ENCODE measurements around the gene CDK13.
"Not testable (repeated sequence)": the region's sequence is repeated elsewhere in the genome, so short reads cannot be mapped to it uniquely, and the experiment has no call there.

CDK13 gene

DNA sequence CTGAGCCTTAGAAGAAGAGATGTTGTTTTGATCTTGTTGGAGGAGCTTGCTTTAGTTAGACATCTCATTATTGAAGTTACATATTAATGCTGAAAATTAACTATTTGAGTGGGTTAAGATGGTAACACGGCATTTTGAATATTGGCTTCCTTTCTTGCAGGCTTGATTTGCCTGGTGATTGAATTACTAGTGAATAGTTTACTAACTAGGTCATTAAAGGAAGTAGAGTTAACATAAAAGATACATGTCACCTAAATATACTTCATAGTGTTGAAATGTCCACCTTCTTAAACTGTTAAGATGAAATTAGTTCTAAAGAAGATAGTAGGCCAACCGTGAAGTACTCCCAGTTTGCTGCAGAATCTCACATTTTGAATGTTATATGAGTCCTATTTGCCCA lies 165.9 kb downstream of the CDK13 start:
- DNase-seq: no peak
- Mint-ChIP-seq H3K27me3 (ENCODE audit: low read depth, poor library complexity) (no peaks in the 10 kb centered on the region), H3K4me3 (no peak overlapping the region), H3K9me3 (peaks cover 6% of the 10 kb centered on the region), H3K4me1 (peaks cover 6% of the 10 kb centered on the region), H3K27ac (no peak overlapping the region), H3K36me3 (ENCODE audit: low read depth) (peaks cover 55% of the 10 kb centered on the region)
- TF ChIP-seq, protein P1, sequence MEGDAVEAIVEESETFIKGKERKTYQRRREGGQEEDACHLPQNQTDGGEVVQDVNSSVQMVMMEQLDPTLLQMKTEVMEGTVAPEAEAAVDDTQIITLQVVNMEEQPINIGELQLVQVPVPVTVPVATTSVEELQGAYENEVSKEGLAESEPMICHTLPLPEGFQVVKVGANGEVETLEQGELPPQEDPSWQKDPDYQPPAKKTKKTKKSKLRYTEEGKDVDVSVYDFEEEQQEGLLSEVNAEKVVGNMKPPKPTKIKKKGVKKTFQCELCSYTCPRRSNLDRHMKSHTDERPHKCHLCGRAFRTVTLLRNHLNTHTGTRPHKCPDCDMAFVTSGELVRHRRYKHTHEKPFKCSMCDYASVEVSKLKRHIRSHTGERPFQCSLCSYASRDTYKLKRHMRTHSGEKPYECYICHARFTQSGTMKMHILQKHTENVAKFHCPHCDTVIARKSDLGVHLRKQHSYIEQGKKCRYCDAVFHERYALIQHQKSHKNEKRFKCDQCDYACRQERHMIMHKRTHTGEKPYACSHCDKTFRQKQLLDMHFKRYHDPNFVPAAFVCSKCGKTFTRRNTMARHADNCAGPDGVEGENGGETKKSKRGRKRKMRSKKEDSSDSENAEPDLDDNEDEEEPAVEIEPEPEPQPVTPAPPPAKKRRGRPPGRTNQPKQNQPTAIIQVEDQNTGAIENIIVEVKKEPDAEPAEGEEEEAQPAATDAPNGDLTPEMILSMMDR (IDR thresholded peaks at IDR 0.05): no peak

DNA sequence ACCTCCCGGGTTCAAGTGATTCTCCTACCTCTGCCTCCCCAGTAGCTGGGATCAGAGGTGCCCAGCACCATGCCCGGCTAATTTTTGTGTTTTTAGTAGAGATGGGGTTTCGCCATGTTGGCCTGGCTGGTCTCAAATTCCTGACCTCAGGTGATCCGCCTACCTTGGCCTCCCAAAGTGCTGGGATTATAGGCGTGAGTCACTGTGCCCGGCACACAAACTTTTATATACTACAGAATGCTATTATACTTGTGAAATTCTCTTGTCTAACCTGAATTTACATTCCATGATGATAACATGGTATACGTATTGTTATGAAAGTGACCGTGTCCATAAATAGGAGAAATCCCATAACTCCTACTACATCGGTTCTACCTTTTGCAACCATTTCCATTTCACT lies 167.1 kb downstream of the CDK13 start:
- H3K36me3 Mint-ChIP-seq (ENCODE audit: low read depth): peaks cover 56% of the 10 kb centered on the region
- not testable (repeated sequence) for H3K27me3 Mint-ChIP-seq (ENCODE audit: low read depth, poor library complexity); DNase-seq; H3K9me3 Mint-ChIP-seq; H3K27ac Mint-ChIP-seq; H3K4me3 Mint-ChIP-seq; H3K4me1 Mint-ChIP-seq

DNA sequence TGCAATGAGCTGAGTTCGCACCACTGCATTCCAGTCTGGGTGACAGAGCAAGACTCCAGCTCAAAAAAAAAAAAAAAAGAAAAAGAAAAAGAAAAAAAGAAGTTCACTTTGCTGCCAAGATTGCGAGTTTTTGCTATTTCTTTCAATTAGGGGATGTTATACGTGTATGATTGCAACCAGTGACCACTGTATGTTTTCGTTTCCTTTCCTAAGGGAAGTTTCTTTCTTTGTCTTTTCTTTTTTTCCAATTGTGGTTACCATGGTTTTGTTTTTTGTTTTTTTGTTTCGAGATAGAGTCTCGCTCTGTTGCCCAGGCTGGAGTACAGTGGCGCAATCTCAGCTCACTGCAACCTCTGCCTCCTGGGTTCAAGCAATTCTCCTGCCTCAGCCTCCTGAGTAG lies 168.1 kb downstream of the CDK13 start:
- H3K36me3 Mint-ChIP-seq (ENCODE audit: low read depth): peaks cover 50% of the 10 kb centered on the region
- H3K9me3 Mint-ChIP-seq; H3K27ac Mint-ChIP-seq; H3K4me3 Mint-ChIP-seq; H3K27me3 Mint-ChIP-seq (ENCODE audit: low read depth, poor library complexity); H3K4me1 Mint-ChIP-seq; DNase-seq: not testable (repeated sequence)

DNA sequence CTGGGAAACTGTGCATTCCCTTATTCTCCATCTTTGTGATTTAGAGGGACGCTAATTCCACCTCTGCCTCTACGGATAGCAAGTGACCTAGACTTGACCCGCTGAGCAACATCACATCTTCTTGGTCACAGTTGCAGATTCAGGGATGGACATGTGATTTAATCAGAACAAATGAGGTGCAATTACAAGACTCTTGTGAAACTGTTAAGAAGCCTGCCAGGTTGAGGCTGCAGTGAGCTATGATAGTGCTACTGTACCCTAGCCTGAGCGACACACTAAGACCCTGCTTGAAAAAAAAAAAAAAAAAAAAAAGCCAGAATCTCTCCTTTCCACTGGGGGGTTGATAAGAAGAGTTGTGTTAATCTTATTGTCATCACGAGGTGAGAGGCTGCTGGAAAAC lies 170.0 kb downstream of the CDK13 start:
- peak overlapping the region; percentile 86 for H3K27ac Mint-ChIP-seq
- peaks cover 50% of the 10 kb centered on the region for H3K36me3 Mint-ChIP-seq (ENCODE audit: low read depth)
- peaks cover 6% of the 10 kb centered on the region for H3K4me1 Mint-ChIP-seq
- H3K4me3 Mint-ChIP-seq: no peak overlapping the region
- H3K27me3 Mint-ChIP-seq (ENCODE audit: low read depth, poor library complexity): no peaks in the 10 kb centered on the region
- H3K9me3 Mint-ChIP-seq: no peaks in the 10 kb centered on the region
- no peak for DNase-seq
- TF ChIP-seq, protein P1 (IDR thresholded peaks at IDR 0.05): no peak

DNA sequence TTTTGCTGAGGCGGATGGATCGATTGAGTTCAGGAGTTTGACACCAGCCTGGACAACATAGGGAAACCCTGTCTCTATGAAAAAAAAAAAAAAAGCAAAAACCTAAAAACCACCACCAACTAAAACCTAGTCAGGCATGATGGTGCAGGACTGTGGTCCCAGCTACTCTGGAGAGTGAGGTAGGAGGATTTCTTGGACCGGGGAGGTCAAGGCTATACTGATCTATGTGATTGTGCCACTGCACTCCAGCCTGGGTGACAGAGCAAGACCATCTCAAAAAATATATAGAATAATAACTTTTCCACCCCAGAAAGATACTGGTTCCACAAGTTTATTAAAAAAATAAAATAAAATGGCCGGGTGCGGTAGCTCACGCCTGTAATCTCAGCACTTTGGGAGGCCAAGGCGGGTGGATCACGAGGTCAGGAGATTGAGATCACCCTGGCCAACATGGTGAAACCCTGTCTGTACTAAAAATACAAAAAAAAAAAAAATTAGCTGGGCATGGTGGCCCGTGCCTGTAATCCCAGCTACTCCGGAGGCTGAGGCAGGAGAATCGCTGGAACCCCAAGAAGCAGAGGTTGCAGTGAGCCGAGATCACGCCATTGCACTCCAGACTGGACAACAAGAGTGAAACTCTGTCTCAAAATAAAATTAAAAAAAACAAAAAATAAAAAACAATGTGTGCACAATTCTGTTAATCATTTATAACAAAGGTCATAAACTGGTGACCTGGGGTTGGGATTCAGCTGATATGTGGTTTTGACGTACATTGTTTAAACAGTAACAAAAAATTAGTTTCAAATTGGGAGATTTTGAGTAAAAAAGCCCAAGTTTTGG lies 172.3 kb downstream of the CDK13 start:
- not testable (repeated sequence) for H3K27me3 Mint-ChIP-seq (ENCODE audit: low read depth, poor library complexity); H3K9me3 Mint-ChIP-seq; H3K4me3 Mint-ChIP-seq; DNase-seq; H3K27ac Mint-ChIP-seq; H3K4me1 Mint-ChIP-seq
- peaks cover 52% of the 10 kb centered on the region for H3K36me3 Mint-ChIP-seq (ENCODE audit: low read depth)

DNA sequence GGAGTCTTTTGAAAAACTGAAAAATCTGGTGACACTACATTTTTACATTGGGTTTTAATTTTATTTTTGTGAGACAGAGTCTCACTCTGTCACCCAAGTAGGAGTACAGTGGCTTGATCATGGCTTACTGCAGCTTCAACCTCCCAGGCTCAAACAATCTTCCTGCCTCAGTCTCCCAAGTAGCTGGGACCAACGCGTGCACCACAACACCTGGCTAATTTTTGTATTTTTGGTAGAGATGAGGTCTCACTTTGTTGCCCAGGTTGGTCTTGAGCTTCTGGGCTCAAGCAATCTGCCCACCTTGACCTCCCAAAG lies 172.8 kb downstream of the CDK13 start:
- Mint-ChIP-seq H3K4me3 (no peak overlapping the region), H3K27ac (no peak overlapping the region), H3K9me3 (no peaks in the 10 kb centered on the region), H3K27me3 (ENCODE audit: low read depth, poor library complexity) (no peaks in the 10 kb centered on the region), H3K36me3 (ENCODE audit: low read depth) (peaks cover 58% of the 10 kb centered on the region), H3K4me1 (peaks cover 6% of the 10 kb centered on the region)
- TF ChIP-seq, protein P1 (IDR thresholded peaks at IDR 0.05): no peak
- no peak for DNase-seq

DNA sequence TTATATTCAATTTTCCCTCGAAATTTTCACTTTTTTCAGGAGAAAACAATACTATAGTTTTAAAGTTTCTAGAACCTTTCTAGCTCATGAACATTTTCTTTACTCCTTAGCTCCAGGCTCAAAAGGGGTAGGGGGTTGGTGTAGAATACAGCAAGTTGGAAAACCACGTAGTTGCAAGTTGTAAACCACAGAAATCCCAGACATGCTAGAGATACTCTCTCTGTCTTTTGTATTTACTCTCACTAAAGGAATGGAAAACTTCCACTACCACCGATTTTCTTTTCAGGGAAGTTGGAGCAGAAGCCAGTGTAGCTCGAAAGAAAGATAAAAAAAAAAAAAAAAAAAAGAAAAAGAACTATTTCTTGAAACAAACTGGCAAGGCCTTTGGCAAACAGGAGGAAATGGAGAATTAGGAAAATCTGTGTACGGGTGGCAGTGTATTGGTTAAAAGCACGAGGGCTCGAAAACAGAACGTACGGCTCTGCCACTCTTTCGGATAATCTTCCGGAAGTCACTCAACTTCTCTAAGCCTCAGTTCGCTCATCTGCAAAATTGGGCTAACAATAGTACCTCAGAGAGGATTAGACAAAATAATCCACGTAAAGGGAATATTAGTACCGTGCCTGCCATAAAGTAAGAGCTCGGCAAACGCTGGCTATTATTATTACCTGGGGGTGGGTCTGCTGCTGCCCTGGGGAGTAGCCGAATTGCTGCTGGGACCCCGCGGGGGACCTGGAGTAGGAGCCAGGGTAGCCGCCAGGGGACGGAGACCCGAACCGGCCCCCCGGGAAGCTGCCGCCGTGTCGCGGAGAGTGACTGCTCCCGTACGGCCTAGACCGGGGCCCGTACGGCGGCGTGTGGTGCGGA lies 183.7 kb downstream of the CDK13 start:
- TF ChIP-seq, protein P1 (IDR thresholded peaks at IDR 0.05): no peak
- Mint-ChIP-seq H3K9me3 (no peaks in the 10 kb centered on the region), H3K27me3 (ENCODE audit: low read depth, poor library complexity) (no peaks in the 10 kb centered on the region), H3K4me1 (peaks cover 19% of the 10 kb centered on the region), H3K36me3 (ENCODE audit: low read depth) (peaks cover 34% of the 10 kb centered on the region), H3K4me3 (peak overlapping the region; percentile 96), H3K27ac (peak overlapping the region; percentile 74)
- peak; percentile 68 for DNase-seq
